Adrenal gland (tissue), 12 donors: ENCODE results near the gene COPZ2. TPM values are rescaled to one million over a fixed set of nuclear protein-coding genes. Genes with fewer than 3 reads are reported as not detected.

Experiments used
- DNase-seq, 7 donors: peaks; one replicate each; pipeline ENCODE4 v3.0.0-alpha.2; 2019 to 2020
- H3K27ac ChIP-seq, 5 donors: fragments of 200-600 bp; sonication (generic) in 4 of 5; 1 replicate in 3 of 5; 2 replicates in 2 of 5; pipeline versions ENCODE4 v1.5.1 to v1.8.0; 2016 to 2020; ENCODE audit warnings: mild to moderate bottlenecking in 1 of 5
- H3K27me3 ChIP-seq: fragments of 200-600 bp; 2 replicates; pipeline ENCODE4 v1.8.0; 2021
- H3K36me3 ChIP-seq, 2 donors: fragments of 200-600 bp; replicated peaks in 1 of 2; 1 replicate in 1 of 2; 2 replicates in 1 of 2; pipeline versions ENCODE4 v1.5.1 to v1.8.0; 2018 to 2022
- H3K4me1 ChIP-seq, 2 donors: fragments of 200-600 bp; replicated peaks in 1 of 2; 1 replicate in 1 of 2; 2 replicates in 1 of 2; pipeline versions ENCODE4 v1.5.1 to v1.8.0; 2018 to 2021
- H3K4me3 ChIP-seq, 4 donors: fragments of 200-600 bp; sonication (generic) in 3 of 4; one replicate each; pipeline ENCODE4 v1.5.1; 2016 to 2018
- H3K9me3 ChIP-seq, 3 donors: fragments of 200-600 bp; sonication (generic) in 1 of 3; replicated peaks in 1 of 3; 1 replicate in 2 of 3; 2 replicates in 1 of 3; pipeline versions ENCODE4 v1.5.1 to v1.8.0; 2016 to 2021
- POLR2A ChIP-seq, 2 donors: fragments of 450-650 bp; IDR thresholded peaks; one replicate each; pipeline ENCODE4 v1.6.1; 2017; ENCODE audit warnings: antibody characterized with exemption in 2 of 2, mild to moderate bottlenecking in 2 of 2, moderate library complexity in 1 of 2
- WGBS, 4 donors: extraction: QIAGEN DNeasy Blood & Tissue Kit in 2 of 4; methylation state at CpG; one replicate each; pipeline versions ENCODE4 v1.1.5 to v1.1.7; 2013 to 2017; 5-methylcytosine and 5-hydroxymethylcytosine counted together
- intact Hi-C, 2 donors: fragments of 100-400 bp; cut with DNase I; formaldehyde crosslinking; loops; one replicate each; pipeline versions ENCODE4 v1.14.1 to v1.15.0; 2022 to 2023
- polyA plus RNA-seq, 3 donors: library from polyadenylated mRNA; stranded (reverse); fragments of 200-250 nt in 2 of 3; fragments of 350-450 nt in 1 of 3; fragmentation: Illumina TruSeq in 1 of 3; extraction: RNeasy Lipid Tissue Mini Kit (QIAGEN cat#74804) in 1 of 3; gene quantifications; one replicate each; pipeline ENCODE4 v1.2.3, GENCODE V29; 2013 to 2014
- total RNA-seq, 9 donors: library from RNA; depleted of rRNA in 4 of 9; stranded (reverse); fragments of >200 nt in 4 of 9; fragments of 120-200 nt in 1 of 9; fragmentation: NEBNext Ultra II Directional in 1 of 9; extraction: Animal tissue kit (Norgen Biotek cat#: 25700) in 1 of 9; gene quantifications; one replicate each; pipeline versions ENCODE4 v1.1.0 to v1.2.4, GENCODE V29; 2013 to 2023
- TF ChIP-seq, protein P1 (sequence below), 6 experiments: fragments of 450-650 bp in 4 of 6; fragments of 200-600 bp in 2 of 6; sonication (generic) in 1 of 6; IDR thresholded peaks; 1 replicate in 5 of 6; 2 replicates in 1 of 6; pipeline versions ENCODE4 v1.5.1 to v1.8.0; 2016 to 2021; ENCODE audit warnings: antibody characterized with exemption in 6 of 6, mild to moderate bottlenecking in 2 of 6, moderate library complexity in 1 of 6
- donor health status: healthy with polysubstance abuse.
- donor health status: Bipolar disorder and iron deficiency.
- donor health status: DM: yes; HTN: yes; CAD: no.
- donor health status: DM: no; HTN: no; CAD: no.
- donor health status: DM: no; HTN: no; CAD: no.
- donor health status: DM: yes; HTN: yes; CAD: no.

Gene COPZ2
- total and polyA plus RNA-seq, 12 donors: 16.3 to 60.1 (median 42.4) TPM

DNA sequence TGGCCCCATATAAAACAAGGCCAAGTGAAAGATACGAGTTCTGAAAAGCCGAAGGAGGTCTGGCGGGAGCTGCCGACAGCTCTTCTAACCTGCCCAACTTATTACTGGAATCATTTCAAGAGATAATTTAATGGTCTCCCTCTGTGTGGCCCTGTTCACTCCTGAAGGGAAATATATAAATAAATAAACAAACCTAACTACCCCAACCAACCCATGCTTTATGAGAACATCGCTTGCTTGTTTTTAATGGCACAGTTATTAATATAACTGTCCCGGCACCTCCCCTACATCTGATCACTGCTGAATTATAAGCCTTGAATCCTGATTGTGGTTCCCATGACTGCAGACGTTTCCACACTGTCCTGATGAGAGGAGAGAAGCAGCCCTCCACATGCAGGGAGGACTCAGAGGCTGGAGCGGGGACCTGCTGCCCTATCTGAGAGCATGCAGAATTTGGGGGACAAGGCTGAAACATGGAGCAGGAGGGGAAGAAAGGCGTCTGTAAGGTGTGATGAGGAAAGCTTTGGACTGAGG, 44.5 kb downstream of the COPZ2 start:
- no peak overlapping the region for H3K4me3 ChIP-seq
- H3K9me3 ChIP-seq: no peaks in the 10 kb centered on the region
- TF ChIP-seq, protein P1, sequence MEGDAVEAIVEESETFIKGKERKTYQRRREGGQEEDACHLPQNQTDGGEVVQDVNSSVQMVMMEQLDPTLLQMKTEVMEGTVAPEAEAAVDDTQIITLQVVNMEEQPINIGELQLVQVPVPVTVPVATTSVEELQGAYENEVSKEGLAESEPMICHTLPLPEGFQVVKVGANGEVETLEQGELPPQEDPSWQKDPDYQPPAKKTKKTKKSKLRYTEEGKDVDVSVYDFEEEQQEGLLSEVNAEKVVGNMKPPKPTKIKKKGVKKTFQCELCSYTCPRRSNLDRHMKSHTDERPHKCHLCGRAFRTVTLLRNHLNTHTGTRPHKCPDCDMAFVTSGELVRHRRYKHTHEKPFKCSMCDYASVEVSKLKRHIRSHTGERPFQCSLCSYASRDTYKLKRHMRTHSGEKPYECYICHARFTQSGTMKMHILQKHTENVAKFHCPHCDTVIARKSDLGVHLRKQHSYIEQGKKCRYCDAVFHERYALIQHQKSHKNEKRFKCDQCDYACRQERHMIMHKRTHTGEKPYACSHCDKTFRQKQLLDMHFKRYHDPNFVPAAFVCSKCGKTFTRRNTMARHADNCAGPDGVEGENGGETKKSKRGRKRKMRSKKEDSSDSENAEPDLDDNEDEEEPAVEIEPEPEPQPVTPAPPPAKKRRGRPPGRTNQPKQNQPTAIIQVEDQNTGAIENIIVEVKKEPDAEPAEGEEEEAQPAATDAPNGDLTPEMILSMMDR (IDR thresholded peaks at IDR 0.05): no peak
- TF ChIP-seq POLR2A (IDR thresholded peaks at IDR 0.05): no peak
- no peak for DNase-seq
- H3K4me1 ChIP-seq: no peaks in the 10 kb centered on the region
- H3K27me3 ChIP-seq: no peaks in the 10 kb centered on the region
- no peaks in the 10 kb centered on the region for H3K36me3 ChIP-seq
- peak overlapping the region in 1 of 5 donors; percentile 41 for H3K27ac ChIP-seq
- intact Hi-C loops: no loop called here
- 61 to 70% (median 68%) methylated on average over 9 of the region's 9 CpGs for WGBS, 4 donors

DNA sequence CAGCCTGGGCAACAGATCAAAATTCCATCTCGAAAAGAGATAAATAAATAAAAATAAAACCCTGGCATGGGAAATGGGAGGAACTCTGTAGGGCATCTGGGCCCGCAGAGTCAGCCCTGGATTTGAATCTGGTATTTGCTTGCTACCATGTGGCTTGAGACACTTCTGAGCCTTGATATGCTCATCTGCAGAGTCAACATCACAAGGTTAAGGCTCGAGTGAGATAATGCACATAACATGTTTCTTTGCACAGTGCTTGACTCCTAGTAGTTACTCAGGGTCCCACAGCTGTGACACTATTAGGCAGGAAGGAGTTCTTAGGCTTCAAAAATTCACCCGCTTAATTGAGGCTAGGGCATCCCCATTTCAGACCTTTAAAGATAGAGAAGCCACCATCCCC, 45.4 kb downstream of the COPZ2 start:
- 53 to 70% (median 60%) methylated on average over 4 of the region's 4 CpGs for WGBS, 4 donors
- no peaks in the 10 kb centered on the region for H3K9me3 ChIP-seq
- intact Hi-C loops: no loop called here
- H3K36me3 ChIP-seq: no peaks in the 10 kb centered on the region
- TF ChIP-seq, protein P1 (IDR thresholded peaks at IDR 0.05): no peak
- TF ChIP-seq POLR2A (IDR thresholded peaks at IDR 0.05): no peak
- no peak overlapping the region for H3K4me3 ChIP-seq
- no peaks in the 10 kb centered on the region for H3K4me1 ChIP-seq
- no peak for DNase-seq
- peak overlapping the region in 1 of 5 donors; percentile 41 for H3K27ac ChIP-seq
- no peaks in the 10 kb centered on the region for H3K27me3 ChIP-seq

DNA sequence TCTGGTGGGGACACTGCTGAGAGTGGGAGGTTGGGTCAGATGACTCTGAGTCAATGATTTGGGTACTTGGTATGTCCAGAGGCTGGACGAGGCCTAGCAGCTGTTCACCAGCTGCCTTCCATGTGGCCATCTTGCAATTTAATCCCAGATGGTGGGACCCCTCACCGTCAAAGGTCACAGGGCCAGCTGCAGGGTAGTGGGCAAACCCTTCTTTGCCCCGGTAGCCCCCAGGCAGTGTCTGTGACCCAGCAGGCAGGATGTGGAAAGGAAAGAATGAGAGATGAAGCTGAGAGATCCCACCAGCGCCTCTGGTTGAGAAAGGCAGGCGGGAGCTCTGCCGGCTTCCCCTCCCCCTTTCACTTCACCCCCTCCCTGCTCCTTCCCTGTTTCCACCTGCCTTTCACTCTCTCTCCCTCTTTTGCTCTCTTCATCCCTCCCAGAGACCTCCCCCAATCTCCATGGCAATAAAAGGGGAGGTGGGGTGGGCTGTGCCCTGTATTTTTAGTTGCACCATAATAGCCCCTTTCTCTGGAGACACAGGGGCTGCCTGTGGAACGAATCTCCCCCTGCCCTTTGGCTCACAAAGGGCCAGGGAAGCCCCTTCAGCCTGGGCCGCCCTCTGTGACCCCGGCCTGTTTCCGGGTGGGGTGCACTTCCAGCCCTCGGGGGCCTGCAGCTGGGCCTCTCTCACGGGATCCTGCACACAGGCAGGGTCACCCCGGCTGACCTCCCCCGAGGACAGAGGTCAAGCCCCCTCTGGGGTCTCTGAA, 46.5 kb downstream of the COPZ2 start:
- no peak overlapping the region for H3K4me3 ChIP-seq
- intact Hi-C loops: no loop called here
- no peaks in the 10 kb centered on the region for H3K27me3 ChIP-seq
- H3K27ac ChIP-seq: no peak overlapping the region
- H3K36me3 ChIP-seq: no peaks in the 10 kb centered on the region
- no peak for TF ChIP-seq POLR2A (IDR thresholded peaks at IDR 0.05)
- TF ChIP-seq, protein P1 (IDR thresholded peaks at IDR 0.05): no peak
- H3K9me3 ChIP-seq: no peaks in the 10 kb centered on the region
- 58 to 67% (median 64%) methylated on average over 7 to 14 of the region's 14 CpGs for WGBS, 4 donors
- no peaks in the 10 kb centered on the region for H3K4me1 ChIP-seq
- DNase-seq: no peak

DNA sequence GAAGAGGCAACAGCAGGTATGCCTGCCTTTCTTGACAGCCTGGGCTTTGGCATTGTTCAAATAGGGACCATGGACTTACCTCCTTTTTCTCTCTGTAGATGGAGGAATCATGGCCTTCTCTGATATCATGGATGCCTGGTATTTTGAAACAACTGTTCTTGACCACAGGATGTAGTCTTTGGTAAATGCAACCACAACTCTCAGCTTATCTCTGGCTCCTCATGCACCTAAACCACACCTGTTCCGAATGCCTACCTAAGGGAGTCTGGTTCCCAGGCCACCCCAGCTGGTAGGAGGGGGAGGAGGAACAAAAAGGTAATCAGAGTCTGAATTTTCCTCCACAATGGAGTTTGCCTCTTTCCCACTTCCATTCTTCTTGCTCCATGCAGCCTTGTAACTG, 47.9 kb downstream of the COPZ2 start:
- Histone ChIP-seq H3K4me3 (no peak overlapping the region), H3K9me3 (no peaks in the 10 kb centered on the region), H3K27me3 (no peaks in the 10 kb centered on the region), H3K36me3 (no peaks in the 10 kb centered on the region), H3K27ac (no peak overlapping the region), H3K4me1 (no peaks in the 10 kb centered on the region)
- intact Hi-C loops: no loop called here
- 78 to 97% (median 86%) methylated on average over 1 of the region's 1 CpG for WGBS, 4 donors
- DNase-seq: no peak
- no peak for TF ChIP-seq POLR2A (IDR thresholded peaks at IDR 0.05)
- TF ChIP-seq, protein P1 (IDR thresholded peaks at IDR 0.05): no peak
